ENCODE results near the gene RCL1.

DNA sequence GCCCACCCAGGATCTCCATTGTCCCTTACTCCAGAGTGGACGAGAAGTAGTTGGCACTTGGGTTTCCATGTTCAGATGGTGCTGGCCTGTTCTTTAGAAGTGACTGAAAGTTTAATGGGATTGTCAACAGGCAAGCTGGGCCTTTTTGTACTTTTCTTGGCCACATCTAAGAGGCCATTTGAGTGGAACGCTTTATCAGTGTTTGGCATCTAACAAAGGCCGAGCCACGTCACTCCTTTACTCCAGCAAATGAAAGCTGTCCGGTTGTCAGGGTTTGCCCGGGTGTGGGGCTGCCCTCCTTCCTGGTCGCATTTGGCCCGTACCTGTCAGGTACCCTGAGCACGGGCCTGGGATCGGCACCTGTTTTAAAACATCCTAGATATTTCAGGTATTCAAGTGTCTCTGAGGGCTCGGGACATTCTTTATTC, 71.5 kb downstream of the RCL1 start:
- TF ChIP-seq, protein P1, sequence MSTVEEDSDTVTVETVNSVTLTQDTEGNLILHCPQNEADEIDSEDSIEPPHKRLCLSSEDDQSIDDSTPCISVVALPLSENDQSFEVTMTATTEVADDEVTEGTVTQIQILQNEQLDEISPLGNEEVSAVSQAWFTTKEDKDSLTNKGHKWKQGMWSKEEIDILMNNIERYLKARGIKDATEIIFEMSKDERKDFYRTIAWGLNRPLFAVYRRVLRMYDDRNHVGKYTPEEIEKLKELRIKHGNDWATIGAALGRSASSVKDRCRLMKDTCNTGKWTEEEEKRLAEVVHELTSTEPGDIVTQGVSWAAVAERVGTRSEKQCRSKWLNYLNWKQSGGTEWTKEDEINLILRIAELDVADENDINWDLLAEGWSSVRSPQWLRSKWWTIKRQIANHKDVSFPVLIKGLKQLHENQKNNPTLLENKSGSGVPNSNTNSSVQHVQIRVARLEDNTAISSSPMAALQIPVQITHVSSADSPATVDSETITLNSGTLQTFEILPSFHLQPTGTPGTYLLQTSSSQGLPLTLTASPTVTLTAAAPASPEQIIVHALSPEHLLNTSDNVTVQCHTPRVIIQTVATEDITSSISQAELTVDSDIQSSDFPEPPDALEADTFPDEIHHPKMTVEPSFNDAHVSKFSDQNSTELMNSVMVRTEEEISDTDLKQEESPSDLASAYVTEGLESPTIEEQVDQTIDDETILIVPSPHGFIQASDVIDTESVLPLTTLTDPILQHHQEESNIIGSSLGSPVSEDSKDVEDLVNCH (CRISPR knock-in tag; IDR thresholded peaks at IDR 0.05) = no peak
- TF ChIP-seq ZNF33A (CRISPR knock-in tag; IDR thresholded peaks at IDR 0.05; ENCODE audit: borderline replicate concordance) = no peak
- TF ChIP-seq ZSCAN29 (CRISPR knock-in tag; conservative IDR thresholded peaks at IDR 0.05) = no peak
- no peak for TF ChIP-seq CHD2 (IDR thresholded peaks at IDR 0.05; ENCODE audit: low read depth, low read length)
- no peak for TF ChIP-seq SP2 (CRISPR knock-in tag; IDR thresholded peaks at IDR 0.05)

All from HepG2 (cell line).